ENCODE results near the gene PLEKHA6.

DNA sequence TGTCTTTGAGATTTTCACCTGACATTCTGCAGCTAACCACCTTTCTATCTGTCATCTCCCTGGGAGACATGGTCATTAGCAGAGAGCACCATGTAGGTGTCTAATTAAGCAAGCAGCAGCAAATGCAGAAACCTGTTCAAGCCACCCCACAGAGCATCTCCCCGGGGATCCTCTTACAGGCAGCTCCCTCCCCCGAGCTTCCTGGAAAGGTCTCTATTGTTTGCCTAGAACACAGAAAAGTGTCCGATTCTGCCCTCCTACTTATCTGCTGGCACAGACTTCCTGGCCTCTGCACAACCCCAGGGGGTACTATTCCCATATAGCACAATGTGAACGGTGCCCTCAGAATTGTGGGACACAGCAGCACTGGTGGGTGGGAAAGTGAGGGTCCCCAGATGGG, 46.1 kb downstream of the PLEKHA6 start:
- TF ChIP-seq, protein P1, sequence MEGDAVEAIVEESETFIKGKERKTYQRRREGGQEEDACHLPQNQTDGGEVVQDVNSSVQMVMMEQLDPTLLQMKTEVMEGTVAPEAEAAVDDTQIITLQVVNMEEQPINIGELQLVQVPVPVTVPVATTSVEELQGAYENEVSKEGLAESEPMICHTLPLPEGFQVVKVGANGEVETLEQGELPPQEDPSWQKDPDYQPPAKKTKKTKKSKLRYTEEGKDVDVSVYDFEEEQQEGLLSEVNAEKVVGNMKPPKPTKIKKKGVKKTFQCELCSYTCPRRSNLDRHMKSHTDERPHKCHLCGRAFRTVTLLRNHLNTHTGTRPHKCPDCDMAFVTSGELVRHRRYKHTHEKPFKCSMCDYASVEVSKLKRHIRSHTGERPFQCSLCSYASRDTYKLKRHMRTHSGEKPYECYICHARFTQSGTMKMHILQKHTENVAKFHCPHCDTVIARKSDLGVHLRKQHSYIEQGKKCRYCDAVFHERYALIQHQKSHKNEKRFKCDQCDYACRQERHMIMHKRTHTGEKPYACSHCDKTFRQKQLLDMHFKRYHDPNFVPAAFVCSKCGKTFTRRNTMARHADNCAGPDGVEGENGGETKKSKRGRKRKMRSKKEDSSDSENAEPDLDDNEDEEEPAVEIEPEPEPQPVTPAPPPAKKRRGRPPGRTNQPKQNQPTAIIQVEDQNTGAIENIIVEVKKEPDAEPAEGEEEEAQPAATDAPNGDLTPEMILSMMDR (IDR thresholded peaks at IDR 0.05), result no peak
- TF ChIP-seq POLR2A (IDR thresholded peaks at IDR 0.05), result no peak

Measured in right lobe of liver (tissue), 4 donors.